Keratinocyte (primary cell): ENCODE data around the gene ZNF862. TPM values are rescaled to one million over a fixed set of nuclear protein-coding genes. Genes with fewer than 3 reads are reported as not detected.

Experiments used
- DNase-seq: peaks from one replicate; pipeline ENCODE4 v3.0.0-alpha.2; 2011; ENCODE audit warnings: low read depth, missing footprints, low spot score
- FAIRE-seq: peaks from 2 replicates; lab custom pipeline; 2011; peaks lifted over from hg19 to GRCh38; lab: Jason Lieb, UNC
- H2AFZ ChIP-seq: 2 replicates; pipeline ENCODE4 v1.6.0; 2012; ENCODE audit warnings: low read length, control low read depth, inconsistent platforms; ENCODE audit not compliant: control insufficient read depth
- H3K27ac ChIP-seq: 2 replicates; pipeline ENCODE4 v1.5.1; 2011; ENCODE audit warnings: low read length; ENCODE audit not compliant: control insufficient read depth, insufficient read depth
- H3K27me3 ChIP-seq: 3 replicates; pipeline ENCODE4 v1.6.0; 2011; ENCODE audit warnings: low read length; ENCODE audit not compliant: control insufficient read depth, insufficient read depth; ENCODE audit errors: extremely low read depth
- H3K36me3 ChIP-seq, 2 experiments: 2 replicates in 1 of 2; 3 replicates in 1 of 2; pipeline ENCODE4 v1.5.1; 2011; ENCODE audit warnings: low read length in 2 of 2, mild to moderate bottlenecking in 1 of 2; ENCODE audit not compliant: control insufficient read depth in 2 of 2, insufficient read depth in 2 of 2; ENCODE audit errors: extremely low read depth in 1 of 2
- H3K4me1 ChIP-seq: 3 replicates; pipeline ENCODE4 v1.5.1; 2011; ENCODE audit warnings: low read length; ENCODE audit not compliant: control insufficient read depth, insufficient read depth; ENCODE audit errors: extremely low read depth
- H3K4me2 ChIP-seq: 3 replicates; pipeline ENCODE4 v1.6.0; 2011; ENCODE audit warnings: low read depth, low read length; ENCODE audit not compliant: control insufficient read depth, insufficient read depth; ENCODE audit errors: extremely low read depth
- H3K4me3 ChIP-seq, 3 experiments: fragments of 200-600 bp in 1 of 3; sonication (generic) in 1 of 3; 2 replicates in 2 of 3; 3 replicates in 1 of 3; pipeline ENCODE4 v1.5.1; 2011 to 2016; ENCODE audit warnings: low read length in 3 of 3, mild to moderate bottlenecking in 3 of 3, control low read depth in 2 of 3, inconsistent platforms in 1 of 3, low read depth in 1 of 3, mixed read lengths in 1 of 3, mixed run types in 1 of 3, moderate library complexity in 1 of 3; ENCODE audit not compliant: control insufficient read depth in 2 of 3, insufficient read depth in 2 of 3; ENCODE audit errors: extremely low read depth in 1 of 3
- H3K79me2 ChIP-seq: 2 replicates; pipeline ENCODE4 v1.6.0; 2012; ENCODE audit warnings: low read length; ENCODE audit not compliant: control insufficient read depth, insufficient read depth
- H3K9ac ChIP-seq: 3 replicates; pipeline ENCODE4 v1.6.0; 2011; ENCODE audit warnings: low read length; ENCODE audit not compliant: control insufficient read depth, insufficient read depth; ENCODE audit errors: extremely low read depth
- H3K9me1 ChIP-seq: 3 replicates; pipeline ENCODE4 v1.6.0; 2011; ENCODE audit warnings: low read length; ENCODE audit not compliant: control insufficient read depth, insufficient read depth; ENCODE audit errors: extremely low read depth
- H3K9me3 ChIP-seq: 2 replicates; pipeline ENCODE4 v1.5.1; 2012; ENCODE audit warnings: low read depth, low read length; ENCODE audit not compliant: control insufficient read depth
- H4K20me1 ChIP-seq: 3 replicates; pipeline ENCODE4 v1.6.0; 2011; ENCODE audit warnings: low read length; ENCODE audit not compliant: control insufficient read depth, insufficient read depth; ENCODE audit errors: extremely low read depth
- CTCF ChIP-seq, 3 experiments: IDR thresholded peaks in 1 of 3; conservative IDR thresholded peaks in 1 of 3; optimal IDR thresholded peaks in 1 of 3; 2 replicates in 2 of 3; 3 replicates in 1 of 3; pipeline versions ENCODE3 to v1.5.1; 2011; ENCODE audit warnings: low read length in 3 of 3, mild to moderate bottlenecking in 3 of 3, moderate library complexity in 2 of 3, control low read depth in 1 of 3, inconsistent platforms in 1 of 3; ENCODE audit not compliant: insufficient read depth in 2 of 3; ENCODE audit errors: extremely low read depth in 1 of 3
- EZH2 ChIP-seq: IDR thresholded peaks from one replicate; pipeline ENCODE4 v1.6.1; 2012; ENCODE audit warnings: inconsistent platforms, mild to moderate bottlenecking, low read length, moderate library complexity
- dilution Hi-C: fragments of 300-500 bp; cut with MboI; formaldehyde crosslinking; loops from one replicate; pipeline ENCODE4 v1.7.0; 2020; ENCODE audit warnings: low sequenced_read_pairs; ENCODE audit not compliant: extremely low pct_ligation_motif_present
- polyA plus RNA-seq, 5 experiments: library from polyadenylated mRNA; depleted of rRNA in 3 of 5; stranded (reverse) in 3 of 5; stranded (forward) in 1 of 5; unstranded in 1 of 5; fragments of >200 nt; gene quantifications; 1 replicate in 1 of 5; 2 replicates in 3 of 5; 3 replicates in 1 of 5; pipeline versions ENCODE4 v1.2.1 to v1.2.3, GENCODE V29; 2011 to 2012; ENCODE audit warnings: missing spikeins in 2 of 5, low read depth in 1 of 5, low replicate concordance in 1 of 5

The ZNF862 gene
- polyA plus RNA-seq, 1 donor (not counting 4 experiments of a cell fraction or from before 2014, with no cell fraction given): 10.1 TPM

- FAIRE-seq (no peak), DNase-seq (no peak)
- Histone ChIP-seq H3K4me1 (peaks cover 4% of the 10 kb centered on the region), H3K9ac (no peak overlapping the region), H3K27me3 (no peaks in the 10 kb centered on the region), H3K4me3 (no peak overlapping the region), H4K20me1 (no peaks in the 10 kb centered on the region), H3K27ac (no peak overlapping the region), H3K79me2 (no peaks in the 10 kb centered on the region), H3K36me3 (peaks cover 0 to 11% of the 10 kb centered on the region in 2 experiments), H3K4me2 (no peak overlapping the region), H3K9me1 (no peaks in the 10 kb centered on the region), H2AFZ (no peak overlapping the region), H3K9me3 (no peaks in the 10 kb centered on the region)
- TF ChIP-seq EZH2: no peak
- no peak for TF ChIP-seq CTCF (optimal IDR thresholded peaks at IDR 0.05 in 1 of 3, IDR thresholded peaks at IDR 0.05 in 1 of 3, conservative IDR thresholded peaks at IDR 0.05 in 1 of 3; ENCODE audit: extremely low read depth in 1 of 3, insufficient read depth in 2 of 3, low read length in 3 of 3)
- dilution Hi-C loops: no loop called here
These were observed 25.8 kb downstream of the ZNF862 start for GRCh38 chr7:149864023-149864422.

GRCh38 chr7:149864751-149865150 is 26.6 kb downstream of the ZNF862 start:
- no peak overlapping the region for H3K9ac ChIP-seq
- H3K4me2 ChIP-seq: no peak overlapping the region
- no peaks in the 10 kb centered on the region for H3K27me3 ChIP-seq
- DNase-seq (no peak), FAIRE-seq (no peak)
- no peaks in the 10 kb centered on the region for H3K9me1 ChIP-seq
- peaks cover 4% of the 10 kb centered on the region for H3K4me1 ChIP-seq
- H4K20me1 ChIP-seq: no peaks in the 10 kb centered on the region
- H3K36me3 ChIP-seq: peaks cover 0 to 10% of the 10 kb centered on the region in 2 experiments
- no peaks in the 10 kb centered on the region for H3K9me3 ChIP-seq
- H3K79me2 ChIP-seq: no peaks in the 10 kb centered on the region
- dilution Hi-C loops: no loop called here
- no peak overlapping the region for H3K4me3 ChIP-seq
- no peak for TF ChIP-seq CTCF (optimal IDR thresholded peaks at IDR 0.05 in 1 of 3, IDR thresholded peaks at IDR 0.05 in 1 of 3, conservative IDR thresholded peaks at IDR 0.05 in 1 of 3; ENCODE audit: extremely low read depth in 1 of 3, insufficient read depth in 2 of 3, low read length in 3 of 3)
- TF ChIP-seq EZH2: no peak
- no peak overlapping the region for H2AFZ ChIP-seq
- no peak overlapping the region for H3K27ac ChIP-seq
